GM19463 (cell line): Measurements from ENCODE around the gene MAEA.

Source experiments
- ATAC-seq: cut with Tn5 transposase; IDR thresholded peaks from one replicate; pipeline ENCODE4 v1.9.1; 2021; ENCODE audit warnings: mild to moderate bottlenecking, moderate library complexity; ENCODE audit not compliant: unreplicated experiment

The MAEA gene

DNA sequence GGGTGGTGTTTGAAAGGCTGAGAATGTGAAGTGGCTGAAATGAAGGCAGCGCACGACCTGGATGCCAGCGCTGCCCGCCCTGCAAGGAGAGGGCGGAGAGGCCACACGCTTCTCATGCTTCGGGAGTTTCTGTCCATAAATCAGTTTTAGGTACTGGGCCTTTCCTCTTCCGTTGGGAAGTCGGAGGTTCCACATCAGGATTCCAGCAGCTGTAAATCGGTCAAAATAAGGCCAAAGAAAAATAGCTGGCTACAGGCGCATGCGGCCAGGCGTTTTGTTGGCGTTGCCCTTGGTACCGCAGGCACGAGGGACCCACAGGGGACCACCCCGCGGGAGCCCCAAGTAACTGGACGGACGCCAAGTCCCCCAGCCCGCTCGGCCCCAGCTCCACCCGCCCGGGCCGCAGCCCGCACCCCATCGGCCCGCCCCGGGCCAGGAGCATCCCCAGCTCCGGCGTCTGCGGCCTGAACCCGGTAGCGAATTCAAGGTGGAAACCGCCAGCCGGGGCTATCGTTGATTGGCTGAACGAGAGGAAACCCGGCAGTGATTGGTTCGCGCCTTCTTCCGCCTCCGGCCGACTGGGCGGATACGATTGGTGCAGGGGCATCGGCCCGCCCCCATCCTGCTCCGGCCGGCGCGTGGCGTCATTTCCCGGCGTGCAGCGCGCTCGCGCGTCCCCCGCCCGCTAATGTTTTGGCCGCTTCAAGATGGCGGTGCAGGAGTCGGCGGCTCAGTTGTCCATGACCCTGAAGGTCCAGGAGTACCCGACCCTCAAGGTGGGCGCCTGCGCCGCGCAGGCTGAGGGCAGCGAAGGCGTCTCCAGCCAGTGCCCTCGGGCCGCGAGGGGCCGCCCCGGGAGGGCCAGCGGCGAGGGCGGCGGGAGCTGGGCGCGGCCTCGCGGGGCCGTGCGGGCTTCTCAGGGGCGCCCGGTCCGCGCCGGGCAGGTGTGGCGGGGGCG is at the start of gene MAEA:
MAEA (plus strand) TSS at position 685 of the 958 bp plus-strand sequence; CDS start at position 708, 23 bp downstream.
- ATAC-seq, result peak; percentile 96

DNA sequence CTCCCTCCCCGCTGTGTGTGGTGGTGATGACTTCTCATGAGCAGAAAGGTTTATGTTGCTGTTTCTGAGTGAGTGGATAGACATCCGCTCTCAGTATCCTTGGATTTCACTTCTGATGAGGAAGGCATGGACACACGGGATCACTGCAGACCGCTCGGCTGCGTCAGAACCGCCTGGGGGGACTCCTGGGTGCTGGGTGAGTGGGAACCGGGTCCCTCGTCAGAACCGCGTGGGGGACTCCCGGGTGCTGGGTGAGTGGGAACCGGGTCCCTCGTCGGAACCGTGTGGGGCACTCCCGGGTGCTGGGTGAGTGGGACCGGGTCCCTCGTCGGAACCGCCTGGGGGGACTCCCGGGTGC is 49.8 kb upstream of the MAEA start:
- no peak for ATAC-seq

DNA sequence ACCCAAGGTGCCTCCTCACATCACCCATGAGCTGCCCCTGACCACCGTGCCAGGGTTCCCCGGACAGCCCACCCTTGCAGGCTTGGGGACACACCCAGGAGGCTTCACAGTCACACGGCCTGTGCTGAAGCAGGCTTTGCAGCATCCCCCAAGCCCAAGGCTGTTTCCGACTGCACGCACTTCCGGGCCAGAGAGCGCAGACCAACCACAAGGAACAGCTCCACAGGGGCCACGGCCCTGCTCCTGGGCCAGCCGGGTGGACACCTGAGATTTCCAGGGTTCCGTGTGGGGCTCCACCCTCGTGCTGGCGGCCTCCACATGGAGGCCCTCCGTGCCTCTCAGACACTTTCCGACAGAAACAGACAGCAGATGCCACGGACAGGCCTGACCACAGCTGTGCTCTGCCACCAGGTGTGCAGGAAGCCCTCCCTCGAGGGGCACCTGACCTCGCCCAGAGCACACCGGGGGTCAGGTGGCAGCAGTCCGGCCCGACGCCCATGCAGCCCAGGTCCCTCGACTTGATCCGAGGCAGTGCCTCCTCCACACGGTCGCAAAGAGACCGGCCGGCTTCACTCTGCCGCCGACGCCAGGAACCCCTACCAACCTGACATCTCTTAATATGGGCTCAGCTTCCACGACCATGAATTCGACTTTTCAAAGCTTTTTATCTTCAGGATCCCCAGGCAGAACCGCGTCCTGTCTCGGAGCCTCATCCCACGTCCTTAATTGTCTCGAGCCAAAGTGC is 48.8 kb upstream of the MAEA start:
- no peak for ATAC-seq

DNA sequence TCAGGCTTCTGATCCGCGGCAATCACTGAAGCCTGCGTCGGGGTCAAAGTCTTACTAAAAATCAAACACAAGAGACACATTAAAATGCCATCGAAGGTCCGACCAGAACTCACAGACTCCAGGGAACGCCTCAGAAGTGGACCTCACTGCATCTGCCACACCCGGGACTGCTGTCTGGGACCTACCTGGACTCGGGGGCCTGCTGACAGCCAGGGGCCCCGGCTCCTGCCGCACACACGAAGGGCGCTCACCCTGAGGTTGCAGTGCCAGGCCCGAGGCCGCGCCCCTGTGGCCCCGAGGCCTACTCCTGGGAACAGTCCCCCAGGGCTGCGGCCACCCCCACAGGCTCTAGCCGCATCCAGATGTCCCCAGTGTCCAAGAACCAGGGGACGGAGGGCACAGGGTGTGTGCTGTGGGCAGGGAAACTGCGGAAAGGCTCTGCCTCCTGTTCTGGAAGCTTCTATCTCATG is 48.2 kb upstream of the MAEA start:
- ATAC-seq, result no peak

DNA sequence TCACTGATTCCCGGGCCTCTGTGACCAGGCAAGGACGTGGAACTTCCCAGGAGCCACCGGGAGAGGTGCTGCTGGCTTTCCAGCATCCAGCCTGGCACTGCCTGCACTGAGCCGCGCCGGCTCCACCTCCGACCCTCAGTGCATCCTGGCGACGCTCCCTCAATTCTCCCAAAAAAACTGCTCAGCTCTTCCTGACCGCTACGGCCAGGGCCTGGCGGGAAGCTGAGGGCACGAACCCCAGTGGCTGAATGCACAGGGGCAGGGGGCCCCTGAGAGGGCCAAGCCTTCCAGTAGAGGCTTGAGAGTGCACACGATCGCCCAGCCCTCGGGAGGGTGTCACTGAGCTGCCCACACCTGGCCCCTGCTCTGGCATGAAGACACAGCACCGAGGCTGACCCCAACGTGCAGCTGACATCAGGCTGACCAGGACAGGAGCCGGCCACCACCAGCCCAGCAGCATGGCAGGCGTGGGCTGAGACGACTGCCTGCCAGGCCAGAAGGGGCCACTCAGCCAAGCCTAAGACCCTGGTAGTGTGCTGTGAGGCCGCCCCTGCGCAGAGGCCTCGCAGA is 47.7 kb upstream of the MAEA start:
- ATAC-seq, result no peak

DNA sequence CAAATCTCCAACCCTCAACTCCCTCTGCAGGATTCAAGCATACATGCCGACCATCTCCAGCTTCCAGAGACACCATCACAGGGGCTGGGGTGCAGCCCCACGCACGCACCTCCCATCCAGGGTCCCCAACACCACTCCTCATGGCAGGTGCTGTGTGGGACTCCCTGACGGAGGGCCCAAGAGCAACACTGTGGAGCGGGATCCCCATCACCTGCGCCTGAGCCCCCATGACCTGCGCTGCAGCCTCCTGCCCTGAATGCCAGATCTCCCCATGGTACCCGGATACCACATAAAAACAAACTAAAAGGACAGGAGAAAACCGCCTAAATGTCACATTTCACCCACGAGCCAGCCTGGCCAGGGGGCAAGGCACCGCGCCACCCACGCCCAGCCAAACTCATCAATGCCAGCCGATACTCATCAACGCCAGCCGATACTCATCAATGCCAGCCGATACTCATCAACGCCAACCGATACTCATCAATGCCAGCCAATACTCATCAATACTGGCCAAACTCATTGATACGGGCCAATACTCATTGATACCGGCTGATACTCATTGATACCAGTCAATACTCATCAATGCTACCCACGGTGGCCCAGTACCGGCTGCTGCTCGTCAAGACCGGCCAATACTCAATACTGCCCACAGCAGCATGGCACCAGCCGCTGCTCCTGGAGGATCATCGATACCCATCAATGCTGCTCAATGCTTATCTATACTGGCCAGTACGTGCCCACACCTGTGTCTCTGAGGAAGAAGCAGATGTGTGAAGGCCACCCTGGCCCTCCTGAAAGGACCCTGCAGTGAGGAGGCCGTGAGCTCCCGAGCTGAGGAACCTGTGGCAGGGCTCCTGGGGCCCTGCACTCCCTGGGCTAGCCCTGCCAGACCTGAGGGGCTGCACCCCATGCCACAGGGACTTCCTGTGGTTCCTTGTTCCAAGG is 46.9 kb upstream of the MAEA start:
- ATAC-seq, result no peak

DNA sequence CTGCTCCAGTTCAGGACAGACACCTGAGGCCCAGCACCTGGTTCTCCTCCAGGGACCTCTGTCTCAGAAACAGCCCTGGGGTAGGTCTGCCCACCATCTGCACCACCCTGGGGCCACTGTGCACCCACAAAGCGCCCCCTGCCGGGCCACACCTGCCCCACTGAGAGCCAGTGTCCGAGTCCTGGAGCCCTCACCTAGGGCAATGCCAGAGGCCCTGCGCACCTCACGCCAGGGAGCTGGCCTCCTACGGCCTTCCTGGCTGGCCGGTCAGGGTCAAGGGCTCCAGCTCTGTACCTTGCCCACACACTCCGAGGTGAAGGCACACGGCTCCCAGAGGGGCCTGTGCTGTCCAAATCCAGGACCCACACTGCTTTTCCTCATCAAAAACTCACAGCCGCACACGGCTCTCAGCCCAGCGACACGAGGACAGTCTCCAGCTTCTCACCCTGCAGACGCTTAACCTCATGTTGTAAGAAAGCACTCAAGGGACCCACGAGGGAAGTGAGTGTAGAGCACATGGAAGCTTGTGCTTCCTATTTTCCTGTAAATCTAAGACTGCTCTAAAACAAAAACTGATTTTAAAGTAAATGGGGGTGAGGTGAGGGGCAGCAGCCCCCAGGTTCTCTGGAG is 46.1 kb upstream of the MAEA start:
- no peak for ATAC-seq

DNA sequence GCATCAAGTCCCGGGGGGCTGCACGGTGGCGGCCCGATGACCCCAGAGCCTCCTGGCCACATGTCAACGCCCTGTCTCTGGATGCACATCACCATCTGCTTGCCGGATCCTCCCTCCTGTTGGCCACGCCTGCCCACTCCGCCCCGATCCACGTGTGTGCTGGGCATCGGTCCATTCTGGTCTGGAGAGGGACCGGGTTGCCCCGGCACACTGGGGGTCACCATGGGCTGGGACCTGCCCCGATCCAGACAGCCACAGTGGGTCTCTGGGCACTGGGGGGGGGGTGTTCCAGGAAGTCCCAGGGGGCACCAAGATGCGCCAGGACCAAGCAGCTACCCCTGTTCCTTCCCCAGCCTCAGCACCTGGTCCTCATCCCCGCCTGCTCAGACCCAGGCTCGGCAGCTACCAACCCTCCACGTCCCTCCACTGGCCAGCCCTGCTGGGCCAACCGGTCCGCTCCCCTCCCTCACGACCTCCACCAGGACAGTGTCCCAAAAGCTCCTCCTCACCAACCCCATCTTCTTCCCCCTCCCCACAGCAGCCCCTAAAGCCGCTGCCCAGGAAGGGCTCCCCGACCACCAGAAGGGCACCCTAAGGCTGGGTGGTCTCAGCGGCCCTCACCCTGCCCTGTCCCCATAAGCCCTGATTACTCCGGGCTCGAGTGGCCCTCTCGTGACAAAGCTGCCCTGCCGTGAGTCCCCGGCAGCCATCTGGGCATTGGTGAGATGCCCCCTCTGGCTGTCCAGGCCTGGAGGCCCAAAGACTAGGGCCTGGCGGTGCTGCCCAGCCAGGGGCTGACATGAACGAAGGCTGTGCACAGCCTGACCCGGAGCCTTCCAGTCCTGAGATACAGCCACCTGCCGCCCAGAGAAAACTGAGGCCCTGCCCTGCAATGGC is 45.4 kb upstream of the MAEA start:
- ATAC-seq, result no peak

DNA sequence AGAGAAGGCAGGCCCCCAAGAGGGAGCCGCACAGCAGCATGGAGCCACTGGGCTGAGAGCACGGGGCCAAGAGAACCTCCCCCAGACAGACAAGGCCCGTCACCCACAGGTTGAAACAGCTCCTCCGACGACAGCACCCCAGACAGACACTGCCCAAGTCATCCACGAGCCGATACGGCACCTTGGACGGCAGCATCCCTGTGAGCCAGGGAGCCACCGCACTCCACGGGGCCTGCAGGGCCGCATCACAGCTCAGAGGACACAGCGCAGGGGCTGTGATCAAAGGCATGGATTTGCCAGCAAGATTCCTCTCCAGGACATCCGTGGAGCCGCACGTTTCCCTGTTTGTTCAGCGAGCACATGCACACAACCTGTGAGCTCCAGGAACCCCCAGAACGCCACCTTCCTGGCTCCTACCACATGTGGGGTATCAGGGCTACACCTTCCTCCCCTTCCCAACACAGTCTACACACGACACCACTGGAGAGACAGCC is 44.7 kb upstream of the MAEA start:
- no peak for ATAC-seq

DNA sequence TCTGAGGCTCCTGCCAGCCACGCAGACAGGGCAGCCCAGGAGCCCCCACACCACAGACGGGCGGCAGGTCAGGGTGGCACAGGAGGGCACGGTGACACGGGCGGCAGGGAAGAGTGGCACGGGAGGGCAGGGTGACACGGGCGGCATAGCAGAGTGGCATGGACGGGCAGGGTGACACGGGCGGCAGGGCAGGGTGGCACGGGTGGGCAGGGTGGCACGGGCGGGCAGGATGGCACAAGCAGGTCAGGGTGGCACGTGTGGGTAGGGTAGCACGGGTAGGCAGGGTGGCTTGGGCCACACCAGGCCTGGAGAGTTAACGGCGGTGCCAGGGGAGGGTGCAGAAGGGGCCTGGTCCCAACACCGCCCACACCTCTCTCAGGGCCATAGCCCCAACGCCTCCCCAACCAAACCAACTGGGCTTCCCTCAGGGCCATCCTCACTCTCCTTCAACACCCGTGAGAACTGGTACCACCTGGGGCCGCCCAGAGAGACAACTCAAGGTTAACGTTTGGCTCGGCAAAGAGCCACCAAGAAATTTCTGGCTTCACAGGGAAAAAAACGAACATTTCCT is 44.1 kb upstream of the MAEA start:
- no peak for ATAC-seq

DNA sequence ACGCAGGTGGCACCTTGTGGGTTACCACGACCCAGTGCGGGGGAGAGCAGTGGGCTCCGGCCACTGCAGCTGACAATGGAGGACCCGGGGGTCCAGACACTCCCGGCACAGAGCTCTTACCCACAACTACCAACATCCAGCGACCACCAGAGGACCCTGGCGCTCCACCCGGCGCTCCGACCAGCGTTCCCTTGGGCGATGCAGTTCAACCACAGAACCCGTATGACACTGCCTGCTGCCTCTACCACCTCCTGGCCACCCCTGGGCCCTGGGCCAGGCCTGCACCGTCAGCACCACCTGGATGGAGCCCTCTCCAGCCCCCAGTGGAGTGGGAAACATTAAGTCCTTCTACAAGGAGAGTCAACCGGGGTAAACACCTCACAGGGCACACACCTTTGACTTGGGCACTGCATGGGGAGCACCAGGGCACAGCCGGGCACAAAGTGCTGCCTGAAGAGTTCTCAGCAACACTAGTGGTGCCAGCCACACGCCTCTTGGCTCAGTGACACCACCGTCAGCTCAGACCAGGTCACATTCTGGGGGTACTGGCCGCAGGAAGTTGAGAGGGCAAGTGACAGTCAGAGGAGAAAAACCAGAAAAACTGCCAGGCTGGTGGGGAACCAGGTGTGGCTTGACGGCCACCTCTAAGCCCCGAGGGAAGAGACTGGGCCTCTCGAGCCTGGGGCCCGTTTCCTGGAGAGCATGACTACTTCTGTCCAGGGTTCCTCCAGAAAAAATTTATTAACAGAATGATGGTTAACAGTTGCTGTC is 43.4 kb upstream of the MAEA start:
- no peak for ATAC-seq

DNA sequence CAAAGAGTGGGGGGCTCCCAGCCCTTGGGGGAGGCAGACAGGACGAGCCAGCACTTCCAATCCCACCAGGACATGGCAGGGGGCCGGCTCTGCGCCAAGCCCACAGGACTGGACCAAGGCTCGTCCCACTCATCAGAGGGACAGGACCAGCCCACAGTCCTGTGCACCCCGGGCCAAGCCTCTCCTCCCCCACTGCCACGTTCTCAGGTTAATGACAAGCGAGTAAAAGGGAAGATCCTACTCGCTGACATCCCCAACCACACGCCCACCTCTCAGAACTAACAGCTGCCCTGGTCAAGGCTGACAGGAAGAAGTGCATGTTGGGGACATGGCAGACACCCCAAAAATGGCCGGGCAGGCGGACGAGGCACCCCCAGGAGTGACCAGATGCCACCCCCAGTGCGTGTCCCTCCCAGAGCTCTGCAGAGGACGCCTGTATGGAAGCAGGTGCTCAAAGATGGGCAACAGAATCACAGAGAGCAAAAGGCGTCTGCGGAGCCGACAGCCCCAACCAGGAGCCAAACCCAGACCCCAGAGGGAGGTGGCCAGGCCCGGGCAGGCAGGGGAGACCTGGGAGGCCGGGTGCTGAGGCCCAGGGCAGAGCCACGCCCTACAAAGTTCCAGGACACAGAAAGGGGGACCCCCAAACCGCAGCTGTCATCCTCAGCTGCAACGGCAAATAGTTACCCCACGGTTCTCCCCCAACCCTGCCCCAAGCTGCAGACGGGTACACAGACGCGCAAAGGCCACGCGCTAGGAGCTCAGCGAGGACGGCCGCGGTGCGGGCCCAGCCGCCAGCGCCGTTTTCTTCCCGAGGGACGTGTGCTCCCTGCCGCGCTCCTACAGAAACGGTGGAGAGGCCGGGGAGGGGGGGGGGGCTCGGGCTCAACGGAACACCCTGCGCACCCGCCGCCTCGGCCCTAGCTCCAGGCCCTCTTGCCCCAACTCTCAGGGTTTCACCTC is 42.5 kb upstream of the MAEA start:
- ATAC-seq, result no peak

DNA sequence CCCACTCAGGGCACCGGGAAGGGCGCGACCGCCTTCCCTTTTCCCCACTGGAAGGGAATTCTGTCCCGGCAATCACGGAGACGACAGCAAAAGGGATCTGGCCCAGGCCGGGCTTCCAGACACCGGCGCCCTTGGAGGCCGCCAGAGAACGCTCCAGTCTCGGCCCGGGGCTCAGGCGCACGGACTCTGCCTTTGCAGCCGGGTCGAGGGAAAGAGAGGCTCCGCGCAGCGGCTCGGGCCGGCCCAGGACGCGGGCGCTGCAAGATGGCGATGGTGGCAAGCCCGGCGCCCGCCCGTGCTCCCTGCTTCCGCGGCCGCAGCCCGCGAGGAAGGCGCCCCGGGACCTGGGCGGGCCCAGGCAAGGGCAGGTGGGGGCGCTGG is 41.8 kb upstream of the MAEA start:
- peak; percentile 19 for ATAC-seq

DNA sequence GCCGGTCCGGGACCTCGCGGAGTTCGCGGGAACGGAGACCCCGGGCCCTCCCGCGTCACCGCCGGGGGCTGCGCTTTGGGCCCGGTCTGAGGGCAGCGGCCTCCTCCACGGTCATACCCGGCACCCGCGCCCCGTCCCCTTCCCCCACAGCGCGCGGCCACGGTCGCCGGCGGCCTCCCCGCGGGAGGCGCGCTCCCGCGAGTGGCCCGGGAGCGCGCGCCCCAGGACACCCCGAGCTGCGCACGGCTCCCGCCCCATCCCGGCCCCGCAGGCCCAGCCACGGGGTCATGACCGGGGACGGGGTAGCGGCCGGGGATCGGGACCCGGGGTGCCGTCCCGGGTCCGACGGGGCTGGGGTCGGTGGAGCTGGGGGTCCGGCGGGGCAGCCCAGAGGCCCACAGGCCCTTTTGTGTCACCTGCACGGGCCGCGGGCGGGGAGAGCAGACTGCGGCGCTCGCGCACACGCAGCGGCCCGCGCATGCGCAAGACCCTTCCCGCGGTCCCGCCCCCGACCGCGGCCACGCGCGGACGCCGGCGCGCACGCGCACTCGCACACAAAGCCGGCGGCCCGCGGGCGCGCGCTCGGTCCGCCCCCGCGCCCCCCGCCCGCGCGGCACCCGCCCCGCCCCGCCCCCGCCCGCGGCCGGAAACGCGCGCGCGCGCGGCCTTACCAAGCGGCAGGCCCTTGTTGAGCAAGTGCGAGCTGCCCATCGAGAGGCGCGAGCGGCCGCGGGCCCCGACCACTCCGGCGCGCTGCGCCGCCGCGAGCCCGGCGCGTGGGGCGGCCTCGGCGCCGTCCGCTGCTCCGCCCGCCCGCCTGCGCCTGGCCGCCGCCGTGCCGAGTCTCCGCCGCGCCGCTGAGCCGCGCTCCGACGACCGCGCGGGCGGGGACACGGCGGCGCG is 41.2 kb upstream of the MAEA start, which contains the start of gene CTBP1:
CTBP1 (minus strand) TSS at position 886 of the 903 bp plus-strand sequence. CDS start 7,799 bp downstream, outside the sequence.
- ATAC-seq, result peak; percentile 43

DNA sequence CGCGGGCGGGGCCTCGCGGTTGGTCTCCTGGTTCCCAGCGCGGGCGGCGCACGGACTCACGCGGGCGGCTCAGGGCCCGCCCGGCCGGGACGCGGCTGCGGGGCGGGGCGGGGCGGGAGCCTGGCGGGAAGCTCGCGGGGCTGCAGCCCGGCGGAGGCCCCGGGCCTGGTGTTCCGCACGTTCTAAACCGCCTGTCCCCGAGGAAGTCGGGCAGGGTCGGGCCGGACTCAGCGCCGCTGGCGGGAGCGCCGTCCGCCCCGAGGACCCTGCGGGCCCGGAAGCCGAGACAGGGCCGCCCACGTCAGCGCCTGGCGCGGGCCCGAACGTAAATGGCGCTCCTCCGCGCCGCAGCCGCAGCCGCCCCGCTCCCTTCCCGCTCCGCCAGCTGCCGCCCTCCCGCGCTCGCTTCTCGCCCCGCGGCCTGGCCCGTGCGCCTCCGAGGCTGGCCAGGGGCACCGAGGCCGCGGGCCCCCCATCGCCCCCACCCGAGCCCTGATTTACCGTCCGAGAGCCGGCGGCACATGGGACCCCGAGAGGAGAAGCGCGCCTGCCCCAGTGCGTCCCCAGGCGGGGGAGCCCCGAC is 40.5 kb upstream of the MAEA start:
- ATAC-seq, result peak; percentile 50
